ENCODE results near the gene PJA1. TPM values are rescaled to one million over a fixed set of nuclear protein-coding genes. Genes with fewer than 3 reads are reported as not detected.

Gene PJA1
- total RNA-seq, 1 donor from 2014 or later = 14.4 TPM

GRCh38 chrX:69158166-69158980 lies 6.9 kb downstream of the PJA1 start:
- no peak overlapping the region for H3K4me3 Mint-ChIP-seq
- intact Hi-C loops (cut with micrococcal nuclease) = no loop called here
- H3K4me1 Mint-ChIP-seq = peaks cover 10% of the 10 kb centered on the region
- no peaks in the 10 kb centered on the region for H3K27me3 Mint-ChIP-seq
- H3K27ac Mint-ChIP-seq = no peak overlapping the region
- H3K9me3 Mint-ChIP-seq = no peaks in the 10 kb centered on the region
- peak; percentile 65 for DNase-seq
- peaks cover 6% of the 10 kb centered on the region for H3K36me3 Mint-ChIP-seq (ENCODE audit: low read depth)

- intact Hi-C loops (cut with micrococcal nuclease) = no loop called here
- Mint-ChIP-seq H3K27ac (no peak overlapping the region), H3K9me3 (no peaks in the 10 kb centered on the region), H3K27me3 (no peaks in the 10 kb centered on the region), H3K36me3 (ENCODE audit: low read depth) (peaks cover 2% of the 10 kb centered on the region), H3K4me1 (no peaks in the 10 kb centered on the region), H3K4me3 (no peak overlapping the region)
- no peak for DNase-seq
Observed at GRCh38 chrX:69156638-69157037, 8.6 kb downstream of the PJA1 start.

GRCh38 chrX:69155786-69156520 lies 9.3 kb downstream of the PJA1 start:
- intact Hi-C loops (cut with micrococcal nuclease) = no loop called here
- no peak overlapping the region for H3K4me3 Mint-ChIP-seq
- H3K4me1 Mint-ChIP-seq = no peaks in the 10 kb centered on the region
- no peak overlapping the region for H3K27ac Mint-ChIP-seq
- no peaks in the 10 kb centered on the region for H3K9me3 Mint-ChIP-seq
- no peak for DNase-seq
- no peaks in the 10 kb centered on the region for H3K27me3 Mint-ChIP-seq
- no peaks in the 10 kb centered on the region for H3K36me3 Mint-ChIP-seq (ENCODE audit: low read depth)

GRCh38 chrX:69154051-69154450 lies 11.2 kb downstream of the PJA1 start:
- H3K9me3 Mint-ChIP-seq = no peaks in the 10 kb centered on the region
- no peaks in the 10 kb centered on the region for H3K27me3 Mint-ChIP-seq
- intact Hi-C loops (cut with micrococcal nuclease) = no loop called here
- no peaks in the 10 kb centered on the region for H3K4me1 Mint-ChIP-seq
- no peaks in the 10 kb centered on the region for H3K36me3 Mint-ChIP-seq (ENCODE audit: low read depth)
- no peak for DNase-seq
- H3K4me3 Mint-ChIP-seq = no peak overlapping the region
- H3K27ac Mint-ChIP-seq = no peak overlapping the region

- intact Hi-C loops (cut with micrococcal nuclease) = no loop called here
- H3K27ac Mint-ChIP-seq = no peak overlapping the region
- H3K4me1 Mint-ChIP-seq = no peaks in the 10 kb centered on the region
- no peaks in the 10 kb centered on the region for H3K9me3 Mint-ChIP-seq
- DNase-seq = no peak
- H3K27me3 Mint-ChIP-seq = no peaks in the 10 kb centered on the region
- H3K4me3 Mint-ChIP-seq = no peak overlapping the region
- no peaks in the 10 kb centered on the region for H3K36me3 Mint-ChIP-seq (ENCODE audit: low read depth)
Observed at GRCh38 chrX:69153060-69153730, 12.1 kb downstream of the PJA1 start.

GRCh38 chrX:69152417-69152841 lies 12.8 kb downstream of the PJA1 start:
- no peak for DNase-seq
- H3K27me3 Mint-ChIP-seq = no peaks in the 10 kb centered on the region
- H3K36me3 Mint-ChIP-seq (ENCODE audit: low read depth) = no peaks in the 10 kb centered on the region
- no peaks in the 10 kb centered on the region for H3K9me3 Mint-ChIP-seq
- H3K27ac Mint-ChIP-seq = no peak overlapping the region
- H3K4me3 Mint-ChIP-seq = no peak overlapping the region
- intact Hi-C loops (cut with micrococcal nuclease) = no loop called here
- H3K4me1 Mint-ChIP-seq = no peaks in the 10 kb centered on the region

- Mint-ChIP-seq H3K36me3 (ENCODE audit: low read depth) (no peaks in the 10 kb centered on the region), H3K4me3 (no peak overlapping the region), H3K27me3 (no peaks in the 10 kb centered on the region), H3K27ac (no peak overlapping the region), H3K9me3 (no peaks in the 10 kb centered on the region), H3K4me1 (no peaks in the 10 kb centered on the region)
- intact Hi-C loops (cut with micrococcal nuclease) = no loop called here
- no peak for DNase-seq
Observed at GRCh38 chrX:69151866-69152284, 13.4 kb downstream of the PJA1 start.

- H3K27me3 Mint-ChIP-seq = no peaks in the 10 kb centered on the region
- no peaks in the 10 kb centered on the region for H3K36me3 Mint-ChIP-seq (ENCODE audit: low read depth)
- H3K4me3 Mint-ChIP-seq = no peak overlapping the region
- H3K4me1 Mint-ChIP-seq = no peaks in the 10 kb centered on the region
- no peak for DNase-seq
- no peaks in the 10 kb centered on the region for H3K9me3 Mint-ChIP-seq
- no peak overlapping the region for H3K27ac Mint-ChIP-seq
- intact Hi-C loops (cut with micrococcal nuclease) = no loop called here
Observed at GRCh38 chrX:69150281-69150960, 14.8 kb downstream of the PJA1 start.

- Mint-ChIP-seq H3K4me3 (no peak overlapping the region), H3K36me3 (ENCODE audit: low read depth) (no peaks in the 10 kb centered on the region), H3K27ac (no peak overlapping the region), H3K4me1 (no peaks in the 10 kb centered on the region), H3K27me3 (no peaks in the 10 kb centered on the region), H3K9me3 (no peaks in the 10 kb centered on the region)
- DNase-seq = no peak
- intact Hi-C loops (cut with micrococcal nuclease) = no loop called here
Observed at GRCh38 chrX:69149466-69150280, 15.6 kb downstream of the PJA1 start.

GRCh38 chrX:69148946-69149345 lies 16.3 kb downstream of the PJA1 start:
- DNase-seq = no peak
- Mint-ChIP-seq H3K27ac (no peak overlapping the region), H3K4me3 (no peak overlapping the region), H3K9me3 (no peaks in the 10 kb centered on the region), H3K4me1 (no peaks in the 10 kb centered on the region), H3K36me3 (ENCODE audit: low read depth) (no peaks in the 10 kb centered on the region), H3K27me3 (no peaks in the 10 kb centered on the region)
- intact Hi-C loops (cut with micrococcal nuclease) = no loop called here

GRCh38 chrX:69146739-69147138 lies 18.5 kb downstream of the PJA1 start:
- H3K4me3 Mint-ChIP-seq = no peak overlapping the region
- H3K4me1 Mint-ChIP-seq = no peaks in the 10 kb centered on the region
- no peaks in the 10 kb centered on the region for H3K9me3 Mint-ChIP-seq
- intact Hi-C loops (cut with micrococcal nuclease) = no loop called here
- no peaks in the 10 kb centered on the region for H3K27me3 Mint-ChIP-seq
- H3K36me3 Mint-ChIP-seq (ENCODE audit: low read depth) = no peaks in the 10 kb centered on the region
- no peak overlapping the region for H3K27ac Mint-ChIP-seq
- DNase-seq = no peak

GRCh38 chrX:69145714-69146113 lies 19.5 kb downstream of the PJA1 start:
- intact Hi-C loops (cut with micrococcal nuclease) = no loop called here
- Mint-ChIP-seq H3K4me1 (no peaks in the 10 kb centered on the region), H3K9me3 (no peaks in the 10 kb centered on the region), H3K4me3 (no peak overlapping the region), H3K27me3 (no peaks in the 10 kb centered on the region), H3K27ac (no peak overlapping the region), H3K36me3 (ENCODE audit: low read depth) (no peaks in the 10 kb centered on the region)
- DNase-seq = no peak
